H7 (cell line): ENCODE results near the gene SEC16B. TPM values are rescaled to one million over a fixed set of nuclear protein-coding genes. Genes with fewer than 3 reads are reported as not detected.

Source experiments
- DNase-seq: peaks from one replicate; pipeline ENCODE4 v3.0.0; 2012
- H3K27me3 ChIP-seq: 2 replicates; pipeline ENCODE4 v1.6.0; 2011; ENCODE audit warnings: mild to moderate bottlenecking, low read length; ENCODE audit not compliant: control insufficient read depth, insufficient read depth
- H3K36me3 ChIP-seq: replicated peaks from 2 replicates; pipeline ENCODE4 v1.5.1; 2011; ENCODE audit warnings: low read length; ENCODE audit not compliant: control insufficient read depth, insufficient read depth
- H3K4me3 ChIP-seq: 2 replicates; pipeline ENCODE4 v1.5.1; 2011; ENCODE audit warnings: low read depth, mild to moderate bottlenecking, control low read depth, low read length, moderate library complexity; ENCODE audit not compliant: insufficient read depth
- total RNA-seq: library from RNA; depleted of rRNA; stranded (reverse); fragments of >200 nt; shearing (Covaris generic); gene quantifications from 2 replicates; pipeline ENCODE4 v1.2.3, GENCODE V29; 2014

SEC16B gene
- total RNA-seq, 1 experiment from 2014 or later: 0.87 TPM

- Histone ChIP-seq H3K36me3 (no peaks in the 10 kb centered on the region), H3K4me3 (no peak overlapping the region), H3K27me3 (no peaks in the 10 kb centered on the region)
- DNase-seq: no peak
Observed at GRCh38 chr1:177960939-177961622, 8.8 kb downstream of the SEC16B start.

- no peak overlapping the region for H3K4me3 ChIP-seq
- no peaks in the 10 kb centered on the region for H3K27me3 ChIP-seq
- DNase-seq: no peak
- no peaks in the 10 kb centered on the region for H3K36me3 ChIP-seq
Observed at GRCh38 chr1:177959811-177960515, 9.9 kb downstream of the SEC16B start.

GRCh38 chr1:177958092-177958491 lies 11.8 kb downstream of the SEC16B start:
- H3K36me3 ChIP-seq: no peaks in the 10 kb centered on the region
- no peaks in the 10 kb centered on the region for H3K27me3 ChIP-seq
- no peak overlapping the region for H3K4me3 ChIP-seq
- no peak for DNase-seq

- H3K4me3 ChIP-seq: no peak overlapping the region
- no peak for DNase-seq
- H3K27me3 ChIP-seq: no peaks in the 10 kb centered on the region
- H3K36me3 ChIP-seq: no peaks in the 10 kb centered on the region
Observed at GRCh38 chr1:177954076-177954475, 15.8 kb downstream of the SEC16B start.

- Histone ChIP-seq H3K4me3 (no peak overlapping the region), H3K36me3 (no peaks in the 10 kb centered on the region), H3K27me3 (no peaks in the 10 kb centered on the region)
- no peak for DNase-seq
Observed at GRCh38 chr1:177953549-177953948, 16.3 kb downstream of the SEC16B start.

- H3K4me3 ChIP-seq: no peak overlapping the region
- DNase-seq: no peak
- H3K27me3 ChIP-seq: no peaks in the 10 kb centered on the region
- no peaks in the 10 kb centered on the region for H3K36me3 ChIP-seq
Observed at GRCh38 chr1:177952691-177953090, 17.2 kb downstream of the SEC16B start.

- no peaks in the 10 kb centered on the region for H3K27me3 ChIP-seq
- no peak overlapping the region for H3K4me3 ChIP-seq
- no peaks in the 10 kb centered on the region for H3K36me3 ChIP-seq
- DNase-seq: no peak
Observed at GRCh38 chr1:177952249-177952648, 17.6 kb downstream of the SEC16B start.

GRCh38 chr1:177950506-177950905 lies 19.4 kb downstream of the SEC16B start:
- no peak for DNase-seq
- no peaks in the 10 kb centered on the region for H3K27me3 ChIP-seq
- no peaks in the 10 kb centered on the region for H3K36me3 ChIP-seq
- H3K4me3 ChIP-seq: no peak overlapping the region

- no peak overlapping the region for H3K4me3 ChIP-seq
Observed at GRCh38 chr1:177948336-177948972, 21.4 kb downstream of the SEC16B start.

GRCh38 chr1:177947623-177948022 lies 22.2 kb downstream of the SEC16B start:
- no peak for DNase-seq
- Histone ChIP-seq H3K4me3 (no peak overlapping the region), H3K36me3 (no peaks in the 10 kb centered on the region), H3K27me3 (no peaks in the 10 kb centered on the region)

More at GRCh38 chr1:177948336-177948972, 21.4 kb downstream of the SEC16B start:
- H3K27me3 ChIP-seq: no peaks in the 10 kb centered on the region
- peak; percentile 76 for DNase-seq
- H3K36me3 ChIP-seq: no peaks in the 10 kb centered on the region

GRCh38 chr1:177945943-177946650 lies 23.8 kb downstream of the SEC16B start:
- Histone ChIP-seq H3K27me3 (no peaks in the 10 kb centered on the region), H3K36me3 (no peaks in the 10 kb centered on the region), H3K4me3 (no peak overlapping the region)
- peak; percentile 83 for DNase-seq

GRCh38 chr1:177944016-177944949 lies 25.6 kb downstream of the SEC16B start:
- H3K4me3 ChIP-seq: no peak overlapping the region
- H3K27me3 ChIP-seq: no peaks in the 10 kb centered on the region
- H3K36me3 ChIP-seq: no peaks in the 10 kb centered on the region
- DNase-seq: no peak

GRCh38 chr1:177941976-177942375 lies 27.9 kb downstream of the SEC16B start:
- no peak for DNase-seq
- Histone ChIP-seq H3K36me3 (no peaks in the 10 kb centered on the region), H3K27me3 (no peaks in the 10 kb centered on the region), H3K4me3 (no peak overlapping the region)

- Histone ChIP-seq H3K4me3 (no peak overlapping the region), H3K27me3 (no peaks in the 10 kb centered on the region), H3K36me3 (no peaks in the 10 kb centered on the region)
- DNase-seq: no peak
Observed at GRCh38 chr1:177940682-177941081, 29.2 kb downstream of the SEC16B start.
